GM12891 (cell line): ENCODE measurements around the gene SLC22A12.

Experiments
- POLR2A ChIP-seq: IDR thresholded peaks from 2 replicates; pipeline ENCODE4 v1.6.1; 2011; ENCODE audit warnings: low read depth, low read length, control low read depth
- POLR2AphosphoS5 ChIP-seq: IDR thresholded peaks from 2 replicates; pipeline ENCODE4 v1.6.1; 2011; ENCODE audit warnings: low read depth, low read length, control low read depth
- SPI1 ChIP-seq: IDR thresholded peaks from 2 replicates; pipeline ENCODE4 v1.6.1; 2011; ENCODE audit warnings: low read depth, low read length, control low read depth

DNA sequence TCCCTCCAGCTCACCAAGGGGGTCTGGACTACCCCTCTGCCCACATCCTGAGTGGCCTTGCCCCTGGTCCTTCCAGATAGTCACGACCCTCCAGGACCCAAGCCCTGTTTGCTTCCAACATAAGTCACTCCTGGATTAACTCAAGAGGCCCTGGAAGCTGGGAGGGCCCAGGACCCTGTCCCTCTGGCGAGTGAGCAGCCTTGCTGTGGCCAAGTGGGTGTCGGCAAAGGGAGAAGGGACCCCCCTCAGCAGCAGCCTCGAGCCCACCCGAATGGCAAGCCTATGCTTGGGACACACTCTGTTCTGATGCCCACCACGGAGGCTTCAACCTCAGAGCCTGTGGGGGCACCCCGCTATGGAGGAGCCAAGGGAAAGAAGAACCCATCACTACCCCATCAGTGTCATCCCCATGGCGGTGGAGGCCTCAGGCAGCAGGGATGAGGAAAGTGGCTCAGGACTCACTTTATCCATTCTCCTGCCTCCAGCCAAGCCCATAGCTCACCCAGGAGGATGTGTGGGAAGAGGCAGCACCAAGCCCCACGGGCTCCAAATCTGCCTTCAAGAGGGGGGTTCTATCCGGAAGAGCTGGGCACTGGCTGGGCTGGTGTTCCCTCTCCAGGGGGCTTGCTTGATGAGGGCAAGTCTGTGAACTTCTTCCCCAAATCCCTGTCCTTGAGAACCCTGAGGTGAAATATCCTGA is 12.5 kb downstream of the SLC22A12 start:
- no peak for TF ChIP-seq SPI1
- TF ChIP-seq POLR2A: no peak
- TF ChIP-seq POLR2AphosphoS5: no peak
